Activated naive CD4-positive, alpha-beta T cell treated with anti-CD3 and anti-CD28 coated beads, Interleukin-2, amount 50 U/mL, for 24 hours (primary cell): ENCODE data around the gene ATXN7L2.

Experiments
- H3K27ac Mint-ChIP-seq: one replicate; pipeline ENCODE4 v1.8.0; 2021; ENCODE audit warnings: mild to moderate bottlenecking, mixed read lengths
- H3K27me3 Mint-ChIP-seq: one replicate; pipeline ENCODE4 v1.8.0; 2021; ENCODE audit warnings: mixed read lengths
- H3K36me3 Mint-ChIP-seq: one replicate; pipeline ENCODE4 v1.8.0; 2021; ENCODE audit warnings: mixed read lengths
- H3K4me1 Mint-ChIP-seq: one replicate; pipeline ENCODE4 v1.8.0; 2021; ENCODE audit warnings: mixed read lengths
- H3K4me3 Mint-ChIP-seq: one replicate; pipeline ENCODE4 v1.8.0; 2021; ENCODE audit warnings: mild to moderate bottlenecking, mixed read lengths
- H3K9me3 Mint-ChIP-seq: one replicate; pipeline ENCODE4 v1.8.0; 2021; ENCODE audit warnings: mixed read lengths

The ATXN7L2 gene

DNA sequence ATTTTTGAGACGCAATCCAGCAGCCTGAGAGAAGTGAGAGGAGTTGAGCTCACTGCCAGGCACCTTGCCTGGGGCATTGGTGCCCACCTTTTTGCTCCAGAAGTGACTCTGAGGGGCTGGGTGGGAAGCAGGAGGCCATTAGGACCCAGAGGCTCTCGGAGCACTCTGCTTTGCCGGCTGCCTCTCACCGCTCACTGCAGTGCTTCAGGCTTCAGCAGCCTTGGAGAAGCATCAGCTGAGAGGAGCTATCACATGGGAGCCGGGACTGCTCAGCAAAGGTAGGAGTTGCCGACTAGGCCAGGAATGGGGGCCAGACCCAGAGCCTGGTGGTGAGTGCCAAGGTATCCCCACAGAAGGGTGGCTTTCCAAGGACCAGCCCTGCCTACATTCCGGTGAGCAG lies 56.0 kb downstream of the ATXN7L2 start, which contains the start of gene GPR61:
GPR61 (plus strand) TSS at position 197 of the 400 bp plus-strand sequence. CDS start 3,151 bp downstream, outside the sequence.
- Mint-ChIP-seq H3K27me3 (no peaks in the 10 kb centered on the region), H3K4me3 (no peak within 1 kb of the TSS), H3K27ac (no peak within 1 kb of the TSS), H3K4me1 (no peaks in the 10 kb centered on the region), H3K36me3 (no peaks in the 10 kb centered on the region), H3K9me3 (no peaks in the 10 kb centered on the region)

DNA sequence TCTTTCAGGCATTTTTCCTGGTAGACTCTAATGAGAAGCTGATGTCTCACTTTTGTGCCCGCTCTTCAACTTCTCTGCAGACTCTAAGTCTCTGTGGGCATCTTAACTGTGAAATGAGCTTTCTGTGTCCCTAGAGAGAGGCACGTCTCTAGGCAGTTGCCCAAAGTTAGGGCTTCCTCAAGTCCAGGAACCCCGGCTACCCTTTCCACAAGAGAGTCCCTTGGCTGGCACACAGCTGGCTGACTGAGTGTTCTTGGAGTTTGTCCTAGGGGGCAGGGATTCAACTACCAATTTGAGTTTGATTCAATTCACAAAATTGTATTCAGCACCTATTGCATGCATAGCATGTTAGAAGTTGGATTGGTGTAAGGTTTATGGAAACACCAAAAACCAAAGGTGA lies 57.4 kb downstream of the ATXN7L2 start:
- no peak overlapping the region for H3K27ac Mint-ChIP-seq
- H3K9me3 Mint-ChIP-seq, result no peaks in the 10 kb centered on the region
- H3K4me3 Mint-ChIP-seq, result no peak overlapping the region
- H3K4me1 Mint-ChIP-seq, result peaks cover 3% of the 10 kb centered on the region
- H3K27me3 Mint-ChIP-seq, result no peaks in the 10 kb centered on the region
- H3K36me3 Mint-ChIP-seq, result no peaks in the 10 kb centered on the region
